HG03103 (cell line): ENCODE data around the gene PSMA6.
"Not testable (repeated sequence)": the region's sequence is repeated elsewhere in the genome, so short reads cannot be mapped to it uniquely, and the experiment has no call there.

ENCODE experiments used
- ATAC-seq: cut with Tn5 transposase; IDR thresholded peaks from one replicate; pipeline ENCODE4 v1.9.1; 2021; ENCODE audit warnings: low read depth; ENCODE audit not compliant: unreplicated experiment

PSMA6 gene

DNA sequence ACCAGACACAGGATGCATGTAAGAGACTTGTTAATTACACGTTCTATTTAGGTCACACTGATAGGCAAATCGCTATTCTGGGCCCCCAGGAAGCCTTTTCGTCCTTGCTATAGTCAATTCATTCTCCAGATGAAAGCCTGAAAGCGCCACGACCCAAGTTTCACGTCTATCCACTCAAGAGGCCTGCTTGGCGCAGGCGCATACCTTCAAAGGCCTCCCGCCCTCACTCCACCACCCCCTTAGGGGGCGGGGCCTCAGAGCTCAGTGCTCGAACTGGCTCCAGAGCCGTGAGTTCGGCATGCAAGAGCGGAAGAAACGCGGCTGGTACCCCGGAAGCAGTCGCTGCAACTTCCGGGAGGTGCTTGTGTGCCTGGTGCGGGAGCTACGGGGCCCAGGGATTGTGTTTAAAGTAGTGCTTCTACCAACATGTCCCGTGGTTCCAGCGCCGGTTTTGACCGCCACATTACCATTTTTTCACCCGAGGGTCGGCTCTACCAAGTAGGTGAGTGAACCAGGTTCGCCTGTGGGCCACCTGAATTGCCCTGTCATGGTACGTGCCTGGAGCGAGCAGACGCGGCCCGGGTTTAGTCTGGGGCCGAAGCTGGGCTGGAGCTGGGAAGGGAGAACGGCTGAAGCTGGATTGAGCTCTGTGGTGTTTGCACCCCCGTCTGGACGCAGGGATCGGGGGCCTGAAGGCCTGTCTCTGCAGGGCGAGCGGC, at the start of gene PSMA6:
Gene PSMA6, plus strand, starts transcription at position 332 of the 719 bp plus-strand sequence. Its CDS starts 95 bp downstream, at position 427.
- peak; percentile 79 for ATAC-seq

GRCh38 chr14:35242599-35243311, 49.4 kb upstream of the PSMA6 start:
- no peak for ATAC-seq

DNA sequence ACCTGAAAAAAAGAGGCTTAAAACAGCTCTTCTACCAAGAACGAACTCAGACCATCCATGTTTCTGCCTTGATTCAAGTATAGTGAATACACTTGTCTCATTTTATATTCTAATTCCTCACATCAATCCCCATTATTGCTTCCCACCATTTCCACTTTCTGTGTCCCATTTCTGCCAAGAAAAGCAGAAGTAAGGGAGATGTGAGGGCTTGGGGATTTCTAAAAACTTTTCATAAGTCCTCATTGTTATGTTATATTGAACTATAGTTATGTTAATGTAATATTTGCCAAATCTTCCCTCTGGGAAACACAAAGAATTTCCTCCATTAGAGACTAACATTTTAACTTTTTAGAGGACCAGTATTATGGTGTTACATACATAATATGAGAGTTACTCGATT, 48.2 kb upstream of the PSMA6 start:
- no peak for ATAC-seq

GRCh38 chr14:35244542-35244941, 47.6 kb upstream of the PSMA6 start:
- ATAC-seq: no peak

DNA sequence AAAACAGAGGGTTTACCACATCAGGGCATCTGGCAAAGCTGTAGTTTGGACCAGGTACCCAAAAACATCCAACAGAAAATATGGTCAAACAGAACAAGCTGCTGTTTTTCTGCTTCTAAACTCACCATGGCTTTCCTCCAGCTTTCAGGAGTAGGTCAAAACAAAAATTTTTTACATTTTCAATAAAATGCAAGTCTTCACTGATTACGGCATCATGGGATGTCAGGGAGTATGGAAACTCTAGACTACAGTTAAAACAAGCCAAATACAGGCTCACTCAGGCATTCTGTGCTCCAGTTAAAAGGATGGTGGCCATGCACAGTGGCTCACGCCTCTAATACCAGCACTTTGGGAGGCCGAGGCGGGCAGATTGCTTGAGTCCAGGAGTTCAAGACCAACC, 47.1 kb upstream of the PSMA6 start:
- no peak for ATAC-seq

DNA sequence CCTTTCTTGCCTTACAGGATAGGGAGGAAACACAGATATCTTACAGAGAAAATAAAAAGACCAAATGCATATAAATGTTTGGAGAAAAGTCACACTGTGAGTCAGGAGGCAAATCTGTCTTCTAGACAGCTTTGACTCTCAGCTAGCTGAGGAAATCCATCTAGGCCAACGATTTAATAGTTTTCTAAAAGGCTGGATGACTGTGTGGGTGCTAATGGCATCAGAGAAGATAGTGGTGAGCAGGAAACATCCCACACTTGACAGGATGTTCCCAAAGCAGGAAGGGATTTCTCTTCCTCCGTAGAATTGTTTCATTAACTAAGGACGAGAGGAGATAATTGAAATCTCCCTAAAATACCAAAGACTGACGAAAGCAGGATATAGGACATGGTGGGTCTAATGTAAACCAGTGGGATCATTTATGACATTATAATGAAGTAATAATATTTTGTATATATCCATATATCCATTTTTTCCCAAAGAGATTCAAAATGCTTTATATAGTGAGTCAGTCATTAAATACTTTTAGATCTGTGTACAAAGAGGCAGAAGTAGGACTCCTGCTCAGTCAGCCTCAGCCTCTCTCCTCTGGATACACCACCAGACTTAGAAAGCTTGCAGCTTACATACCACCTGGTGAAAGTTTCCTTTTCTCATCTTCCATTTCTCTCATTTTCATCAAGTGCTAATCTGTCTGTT, 44.3 kb upstream of the PSMA6 start:
- no peak for ATAC-seq

DNA sequence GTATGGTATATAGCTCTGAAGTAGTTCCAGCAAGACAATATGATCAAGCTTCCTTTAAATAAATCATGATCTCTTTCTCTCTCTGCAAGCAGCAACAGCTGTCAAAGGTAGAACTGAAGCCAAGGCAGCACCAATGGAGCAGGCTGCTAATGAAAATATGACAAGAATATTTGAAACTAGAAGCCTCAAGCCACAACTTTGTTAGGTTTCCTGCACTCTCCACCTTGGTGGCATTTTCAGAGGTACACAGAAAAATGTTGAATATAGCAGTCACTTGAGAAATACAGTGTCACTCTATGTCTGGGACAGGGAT, 43.8 kb upstream of the PSMA6 start:
- ATAC-seq: no peak

DNA sequence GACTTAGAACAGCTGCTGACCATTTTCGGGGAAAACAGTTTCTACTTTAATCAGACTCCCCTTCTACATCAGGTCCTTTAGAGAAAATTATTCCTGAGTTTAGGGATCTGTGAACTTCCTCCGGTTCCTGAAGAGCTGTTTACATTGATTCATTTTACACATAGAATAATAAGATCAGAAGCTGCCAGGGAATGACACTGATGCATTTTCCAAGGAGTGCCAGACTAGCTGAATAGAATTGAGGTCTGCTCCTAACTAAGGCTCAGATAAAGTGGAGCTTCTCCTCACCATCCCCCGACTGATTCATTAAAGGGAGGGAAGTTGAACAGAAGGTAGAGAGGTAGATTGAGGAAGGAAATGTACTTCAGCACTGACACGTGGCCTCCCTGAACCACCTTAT, 41.9 kb upstream of the PSMA6 start:
- no peak for ATAC-seq

- ATAC-seq: no peak
Measured at GRCh38 chr14:35252451-35252868, 39.7 kb upstream of the PSMA6 start.

GRCh38 chr14:35253056-35253455, 39.1 kb upstream of the PSMA6 start:
- ATAC-seq: not testable (repeated sequence)

DNA sequence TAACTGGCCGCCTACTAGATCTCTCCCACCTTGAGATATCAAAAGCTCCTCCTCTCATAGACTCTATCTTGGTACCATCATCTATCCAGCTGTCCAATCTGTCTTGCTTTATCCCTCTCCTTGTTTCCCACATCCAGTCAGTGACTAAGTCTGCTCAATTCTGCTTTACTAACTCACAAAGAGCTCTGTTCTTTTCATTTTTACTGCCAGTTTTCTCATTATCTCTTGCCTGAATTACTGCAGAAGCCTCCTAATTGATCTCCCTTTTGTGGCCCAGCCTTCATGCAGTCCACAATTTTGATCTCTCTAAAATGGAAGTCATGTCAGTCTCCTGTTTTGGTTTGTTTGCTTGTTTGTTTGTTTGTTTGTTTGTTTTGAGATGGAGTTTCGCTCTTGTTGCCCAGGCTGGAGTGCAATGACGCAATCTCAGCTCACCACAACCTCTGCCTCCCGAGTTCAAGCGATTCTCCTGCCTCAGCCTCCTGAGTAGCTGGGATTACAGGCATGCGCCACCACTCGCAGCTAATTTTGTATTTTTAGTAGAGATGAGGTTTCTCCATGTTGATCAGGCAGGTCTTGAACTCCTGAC, 38.1 kb upstream of the PSMA6 start:
- not testable (repeated sequence) for ATAC-seq

GRCh38 chr14:35254736-35255135, 37.4 kb upstream of the PSMA6 start:
- ATAC-seq: no peak

DNA sequence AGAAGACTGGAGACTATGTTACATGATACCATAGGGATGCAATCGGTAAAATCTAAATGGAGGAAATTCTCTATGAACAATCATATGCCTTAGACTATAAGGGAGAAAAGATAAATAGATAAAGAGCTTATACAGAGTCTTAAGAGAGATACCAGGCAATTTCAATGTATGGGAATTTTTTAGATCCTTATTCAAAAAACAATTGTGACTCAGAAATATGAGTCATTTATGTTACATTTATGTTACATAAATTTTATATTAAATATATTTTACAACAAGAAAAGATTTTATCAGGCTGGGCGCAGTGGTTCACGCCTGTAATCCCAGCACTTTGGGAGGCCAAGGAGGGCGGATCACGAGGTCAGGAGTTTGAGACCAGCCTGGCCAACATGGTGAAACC, 36.5 kb upstream of the PSMA6 start:
- no peak for ATAC-seq

- no peak for ATAC-seq
Measured at GRCh38 chr14:35257809-35258208, 34.4 kb upstream of the PSMA6 start.

DNA sequence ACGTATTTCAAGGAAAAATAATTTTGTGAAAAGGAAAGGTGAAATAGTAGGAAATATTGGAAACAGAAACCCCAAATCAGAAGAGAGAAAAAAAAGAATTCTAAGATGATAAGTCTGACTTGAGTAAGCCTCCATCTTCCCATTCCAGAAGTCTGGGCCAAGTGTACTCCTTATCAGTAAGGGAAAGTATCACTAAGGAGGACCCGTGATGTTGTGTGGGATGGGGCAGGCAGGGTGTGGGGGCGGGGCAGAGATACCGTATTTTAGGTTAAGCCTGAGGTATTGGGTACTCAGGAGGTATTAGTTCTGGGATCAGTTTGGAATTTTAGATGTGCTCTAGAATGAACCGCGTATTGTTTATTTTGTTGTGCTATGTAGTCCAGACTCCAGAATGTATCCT, 33.8 kb upstream of the PSMA6 start:
- no peak for ATAC-seq

GRCh38 chr14:35261774-35262173, 30.4 kb upstream of the PSMA6 start:
- ATAC-seq: no peak

GRCh38 chr14:35262436-35262835, 29.7 kb upstream of the PSMA6 start:
- no peak for ATAC-seq

GRCh38 chr14:35268946-35269345, 23.2 kb upstream of the PSMA6 start:
- no peak for ATAC-seq

DNA sequence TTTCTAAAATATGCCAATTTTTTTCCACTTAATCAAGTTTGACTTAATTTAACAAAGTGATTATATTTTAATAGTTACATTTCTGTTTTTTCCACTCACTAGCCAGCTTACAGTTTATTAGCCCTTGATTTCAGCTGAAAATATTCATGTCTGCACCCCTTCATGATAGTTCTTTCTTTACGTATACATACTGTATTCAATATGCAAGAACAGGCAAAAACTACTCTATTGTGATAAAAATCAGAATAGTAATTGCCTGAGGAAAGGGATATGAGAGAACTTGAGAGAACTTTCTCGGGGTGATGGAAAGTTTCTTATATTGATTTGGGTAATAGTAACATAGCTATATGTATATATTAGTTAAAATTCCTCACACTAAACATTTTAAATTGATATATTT, 17.4 kb upstream of the PSMA6 start:
- ATAC-seq: no peak

GRCh38 chr14:35277179-35277578, 15.0 kb upstream of the PSMA6 start:
- no peak for ATAC-seq

- no peak for ATAC-seq
Measured at GRCh38 chr14:35279369-35279768, 12.8 kb upstream of the PSMA6 start.
